T-helper 9 cell (primary cell): ENCODE measurements around the gene SMIM1.

Experiments used
- DNase-seq: peaks from one replicate; pipeline ENCODE4 v3.0.0-alpha.2; 2020

SMIM1 gene

DNA sequence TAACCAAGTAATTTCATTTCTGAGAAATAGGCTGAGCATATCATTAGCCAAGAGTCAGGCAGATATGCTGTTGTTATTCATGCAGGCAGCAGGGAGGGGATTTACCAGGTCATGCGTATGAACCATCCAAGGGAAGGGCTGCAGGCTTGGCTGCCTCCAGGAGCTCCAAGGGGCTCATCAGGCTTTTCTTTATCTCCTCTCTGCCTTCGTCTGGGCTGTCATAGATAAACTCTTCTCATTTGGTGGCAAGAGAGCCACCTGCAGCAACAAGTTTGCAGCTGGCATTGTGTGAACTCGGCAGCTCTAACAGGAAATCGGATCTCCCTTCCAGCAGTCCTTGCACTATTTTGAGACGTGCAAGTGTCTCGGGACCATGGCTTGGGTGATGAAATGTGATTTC, 12.8 kb upstream of the SMIM1 start:
- no peak for DNase-seq

DNA sequence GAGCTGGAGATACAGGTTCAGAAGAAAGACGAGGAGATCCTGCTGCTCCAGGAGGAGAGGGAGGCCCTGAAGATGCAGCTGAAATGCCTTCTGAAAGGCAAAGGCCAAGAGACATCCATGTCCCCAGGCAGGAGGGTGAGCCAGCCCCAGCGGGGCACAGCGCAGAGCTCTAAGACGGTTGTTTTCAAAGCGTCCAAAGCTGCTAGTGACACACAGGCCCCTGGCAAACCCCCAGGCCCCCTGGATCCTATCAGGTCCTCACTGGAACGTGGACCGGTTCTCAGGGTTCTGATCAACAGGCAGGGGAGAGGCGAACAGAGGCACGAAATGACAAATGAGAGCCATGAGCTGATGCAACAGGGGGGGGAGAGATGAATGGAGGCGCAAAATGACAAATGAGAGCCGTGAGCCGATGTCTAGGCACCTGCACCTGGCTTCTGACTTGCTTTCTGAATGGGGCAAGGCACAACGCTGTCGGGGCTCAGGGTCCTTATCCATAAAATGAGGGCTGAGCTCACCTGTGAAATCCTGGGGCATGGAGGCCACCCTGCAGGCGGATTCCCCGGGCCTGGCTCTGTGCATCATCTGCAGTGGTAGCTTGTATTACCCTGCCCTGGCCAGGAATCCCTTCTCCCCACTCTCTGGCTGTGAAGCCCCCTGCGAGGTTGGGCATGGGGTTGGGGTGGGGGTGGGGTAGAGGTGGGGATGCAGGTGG, 11.1 kb upstream of the SMIM1 start:
- no peak for DNase-seq

DNA sequence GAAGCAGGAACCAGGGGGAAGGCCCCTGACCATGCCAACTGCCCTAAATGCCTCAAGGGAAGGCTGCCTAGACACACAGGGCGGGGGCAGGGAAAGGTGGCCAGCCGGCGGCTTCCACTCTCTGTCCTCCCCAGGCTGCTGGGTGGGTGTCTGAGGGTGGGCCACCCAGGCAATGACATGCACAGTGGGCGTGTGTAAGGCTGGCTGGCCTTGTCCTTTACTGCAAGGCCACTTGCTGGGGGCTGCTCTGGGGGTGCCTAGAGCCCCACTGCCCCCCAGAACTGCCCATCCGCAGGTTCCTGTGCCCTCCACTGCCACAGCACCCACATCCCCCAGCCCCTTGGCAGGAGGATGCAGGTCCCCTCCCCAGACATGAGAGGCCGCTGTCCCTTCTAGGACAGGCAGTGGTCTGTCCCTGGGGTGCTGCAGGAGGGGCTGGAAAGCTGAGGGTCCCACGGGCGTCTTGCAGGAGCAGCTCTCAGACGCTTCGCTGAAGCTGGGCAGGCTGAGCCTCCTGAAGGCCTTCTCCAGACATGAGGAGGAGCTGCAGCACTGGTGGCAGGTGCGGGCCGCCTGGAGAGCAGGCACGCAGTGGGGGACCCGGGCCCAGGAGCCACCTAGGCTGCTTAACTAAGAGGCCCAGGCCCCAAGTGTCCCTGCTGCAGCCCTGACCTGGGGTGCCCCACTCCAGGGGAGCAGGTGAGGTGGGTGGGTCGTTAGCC, 10.2 kb upstream of the SMIM1 start:
- DNase-seq: no peak

DNA sequence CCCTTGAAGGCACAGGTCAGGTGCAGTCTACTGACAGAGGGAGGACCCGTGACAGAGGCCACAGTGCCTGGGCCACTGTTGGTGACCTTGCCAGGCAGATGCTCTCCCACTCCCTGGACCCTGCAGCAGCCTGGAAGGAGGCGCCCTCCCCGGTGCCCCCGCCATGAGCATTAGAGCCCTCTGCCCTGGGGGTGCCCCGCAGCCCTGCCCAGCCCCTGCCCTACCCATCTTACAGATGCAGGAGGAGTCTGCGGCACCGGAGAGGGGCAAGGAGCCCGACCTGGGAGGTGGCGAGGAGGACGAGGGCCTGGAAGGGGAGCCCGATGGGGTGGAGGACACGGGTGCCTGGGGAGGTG, 9.7 kb upstream of the SMIM1 start:
- no peak for DNase-seq

DNA sequence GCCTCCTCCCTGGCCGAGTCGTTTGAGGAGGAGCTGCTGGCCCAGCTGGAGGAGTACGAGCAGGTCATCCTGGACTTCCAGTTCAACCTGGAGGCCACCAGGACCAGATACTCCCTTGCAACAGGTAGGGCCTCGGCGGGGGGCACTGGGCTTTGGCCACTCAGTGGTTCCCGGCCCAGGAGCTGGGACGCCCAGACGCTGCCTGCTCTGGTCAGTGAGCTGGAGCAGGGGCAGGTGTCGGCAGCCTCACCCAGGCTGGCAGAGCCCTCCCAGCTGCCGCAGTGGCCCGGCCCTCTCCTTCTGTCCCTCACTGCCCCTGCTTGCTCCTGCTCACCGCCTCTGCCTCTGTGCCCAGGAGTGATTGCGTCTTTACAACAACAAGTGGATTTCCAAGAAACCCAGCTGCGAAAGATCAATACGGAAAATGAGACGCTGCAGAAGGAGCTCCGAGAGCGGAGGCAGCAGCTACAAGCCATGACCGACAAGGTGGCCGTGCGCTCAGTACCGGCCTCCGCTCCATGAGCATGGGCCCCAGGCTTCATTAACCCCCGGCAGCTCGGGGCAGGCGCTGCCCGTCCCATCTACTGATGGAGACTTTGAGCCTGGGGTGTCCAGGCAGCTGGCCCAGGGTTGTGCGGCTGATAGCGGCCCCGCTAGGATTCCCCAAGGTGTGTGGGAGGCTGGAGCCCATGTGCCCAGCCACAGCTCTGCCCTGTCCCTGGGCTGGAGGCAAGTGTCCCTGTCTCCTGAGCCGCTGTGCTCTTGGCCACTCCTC, 9.0 kb upstream of the SMIM1 start:
- no peak for DNase-seq

DNA sequence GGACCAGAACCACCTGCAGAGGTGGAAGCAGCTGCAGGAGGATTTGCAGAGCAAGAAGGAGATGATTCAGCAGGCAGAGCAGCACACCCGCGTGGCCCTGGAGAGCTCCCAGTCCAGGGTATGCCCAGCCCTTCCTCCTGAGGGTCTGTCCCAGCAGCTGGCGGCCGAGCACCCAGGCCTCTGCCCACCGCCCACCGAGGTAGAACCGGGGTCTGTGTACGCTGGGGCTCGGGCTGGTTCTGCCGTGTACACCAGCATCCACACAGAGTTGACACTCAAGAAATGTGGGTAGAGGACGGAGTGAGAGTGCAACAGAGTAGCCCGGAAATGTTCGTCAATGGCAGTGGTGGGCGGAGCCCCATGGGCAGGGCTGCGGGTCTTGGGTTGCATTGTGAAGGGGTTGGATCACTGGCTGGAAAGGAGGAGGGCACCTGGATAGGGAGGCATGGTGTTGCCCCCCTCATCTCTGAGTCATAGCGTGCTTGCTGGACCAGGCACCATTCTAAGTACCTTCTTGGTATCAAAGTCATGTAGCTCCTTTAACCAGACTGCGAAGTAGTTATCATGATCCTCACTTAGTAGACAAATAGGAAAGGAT, 5.1 kb upstream of the SMIM1 start:
- DNase-seq: no peak

DNA sequence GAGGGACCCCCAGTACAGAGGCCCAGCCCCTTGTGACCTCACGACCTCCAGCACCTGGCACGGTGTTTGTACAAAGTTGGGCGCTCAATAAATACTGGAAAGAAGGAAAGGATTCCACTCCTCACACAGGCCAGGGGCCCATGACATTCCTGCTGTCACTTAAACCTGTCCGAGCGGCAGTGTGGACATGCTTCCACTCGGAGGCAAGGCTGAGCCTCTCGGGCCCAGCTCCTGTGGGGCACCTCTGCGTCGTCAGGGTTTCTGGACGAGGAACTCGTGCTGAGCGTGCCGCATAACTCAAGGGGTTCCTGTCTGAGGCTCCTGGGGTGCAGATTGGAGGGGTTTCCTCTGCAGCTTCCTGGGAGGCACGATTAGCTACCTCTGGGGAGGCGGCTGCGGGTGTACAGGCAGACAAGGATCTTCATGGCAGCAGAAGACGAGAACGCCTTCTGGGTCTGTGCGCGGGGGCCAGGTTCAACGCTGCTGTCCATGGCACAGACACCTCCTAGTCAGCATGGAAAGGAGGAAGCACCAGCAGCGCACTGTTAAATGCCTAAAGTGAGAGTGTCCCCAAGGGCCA, 3.6 kb upstream of the SMIM1 start:
- DNase-seq: no peak

DNA sequence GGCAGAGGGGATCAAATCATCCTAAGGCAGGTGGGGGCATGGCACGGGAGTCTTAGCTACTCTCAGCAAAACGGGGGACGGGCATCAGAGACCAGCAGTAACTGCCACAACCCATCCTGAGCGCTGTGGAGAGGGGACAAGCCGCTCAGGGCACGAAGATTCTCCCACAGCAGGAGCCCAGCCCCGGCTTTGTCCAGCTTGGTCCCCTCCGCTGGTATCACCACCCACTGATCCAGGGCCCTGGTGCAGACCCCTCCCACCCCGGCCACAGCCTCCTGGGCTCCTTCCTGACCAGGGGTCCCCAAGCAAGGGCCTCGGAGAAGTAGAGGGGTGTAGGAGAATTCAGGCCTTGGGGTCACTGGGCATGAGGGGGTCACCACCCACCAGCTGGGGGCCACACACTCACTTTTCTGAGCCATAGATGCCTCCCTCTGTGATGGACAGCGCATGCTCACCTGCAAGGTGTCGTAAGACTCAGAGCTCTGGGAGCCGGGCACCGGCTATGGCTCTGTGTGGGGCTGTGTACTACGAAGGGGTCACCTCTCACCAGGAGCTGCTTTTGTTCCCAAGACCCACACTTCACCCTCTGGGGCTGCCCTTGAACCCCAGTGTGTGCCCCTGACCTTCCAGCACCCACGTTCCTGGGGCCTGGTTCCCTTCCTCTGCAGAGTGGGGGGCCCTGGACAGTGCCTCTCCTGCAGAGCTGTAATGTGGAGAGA, 2.3 kb upstream of the SMIM1 start:
- no peak for DNase-seq

DNA sequence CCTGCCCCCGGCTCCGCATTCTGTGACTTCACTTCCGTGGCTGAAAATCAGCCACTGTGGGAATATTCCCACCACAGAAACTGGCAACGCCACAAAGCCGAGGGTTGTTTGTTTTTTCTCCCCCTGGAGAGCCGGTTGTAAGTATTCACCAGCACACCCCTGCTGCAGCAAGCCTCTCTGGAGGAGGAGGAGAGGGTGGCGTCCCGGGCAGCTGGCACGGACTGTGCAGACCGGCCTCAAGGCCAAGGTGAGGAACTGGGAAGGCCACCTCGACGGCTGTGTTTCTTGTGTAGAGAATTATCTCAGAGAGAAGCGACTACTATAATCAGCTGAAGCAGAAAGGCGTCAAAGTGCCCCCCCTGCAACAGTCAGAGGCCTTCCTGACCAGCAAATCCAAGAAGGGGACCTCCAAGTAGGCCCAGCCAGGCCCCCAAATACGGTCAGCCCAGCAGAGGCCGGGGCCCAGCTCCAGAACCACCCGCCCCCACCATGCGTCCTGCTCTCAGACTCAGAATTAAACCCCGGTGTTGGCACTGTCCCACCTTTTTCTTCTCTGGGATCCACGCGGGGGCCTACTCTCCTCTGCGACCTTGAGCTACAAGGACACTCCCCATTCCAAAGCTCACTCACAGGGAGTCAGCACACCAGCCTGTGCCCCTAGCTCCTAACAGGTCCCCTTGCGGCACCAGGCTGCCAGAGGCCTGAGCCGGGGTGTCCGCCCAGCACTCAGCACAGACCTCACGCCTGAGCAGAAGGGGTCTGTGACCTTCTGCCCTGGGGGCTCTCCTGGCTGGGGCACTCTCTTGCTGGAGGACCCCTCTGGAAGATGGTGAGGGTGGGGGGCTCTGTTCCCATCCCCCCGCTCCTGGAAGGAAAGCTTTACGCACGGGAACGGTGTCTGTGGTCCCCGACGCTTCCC, 1.2 kb upstream of the SMIM1 start:
- DNase-seq: no peak

DNA sequence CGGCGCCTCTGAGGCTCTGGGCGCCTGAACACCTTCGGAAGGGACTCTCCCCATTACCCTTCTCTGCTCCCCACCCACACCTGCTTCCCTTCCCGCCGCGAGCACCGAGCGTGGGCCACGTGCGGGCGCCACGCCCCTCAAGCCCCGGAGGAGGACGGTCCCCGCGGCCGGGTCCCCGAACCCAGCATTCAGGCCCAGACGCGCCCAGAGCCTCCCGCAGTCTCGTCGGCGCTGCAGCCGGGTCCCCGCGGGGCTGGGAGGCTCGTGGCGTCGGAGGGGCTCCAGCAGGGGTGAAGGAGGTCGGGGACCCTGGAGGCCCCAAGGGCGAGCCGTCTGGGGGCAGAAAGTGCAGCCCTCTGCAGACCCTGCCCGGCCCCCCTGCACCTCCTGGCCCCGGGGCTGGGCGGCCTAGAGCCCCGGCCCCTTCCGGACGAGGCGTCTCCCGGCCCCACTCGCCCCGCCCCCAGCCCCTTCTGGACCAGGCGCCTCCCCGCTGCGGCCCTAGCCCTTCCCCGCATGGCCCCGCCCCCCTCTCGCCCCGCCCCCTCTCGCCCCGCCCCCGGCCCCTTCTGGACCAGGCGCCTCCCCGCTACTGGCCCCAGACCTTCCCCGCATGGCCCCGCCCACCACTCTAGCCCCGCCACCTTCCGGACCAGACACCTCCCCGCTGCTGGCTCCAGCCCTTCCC, 378 bp upstream of the SMIM1 start:
- DNase-seq: peak; percentile 84

DNA sequence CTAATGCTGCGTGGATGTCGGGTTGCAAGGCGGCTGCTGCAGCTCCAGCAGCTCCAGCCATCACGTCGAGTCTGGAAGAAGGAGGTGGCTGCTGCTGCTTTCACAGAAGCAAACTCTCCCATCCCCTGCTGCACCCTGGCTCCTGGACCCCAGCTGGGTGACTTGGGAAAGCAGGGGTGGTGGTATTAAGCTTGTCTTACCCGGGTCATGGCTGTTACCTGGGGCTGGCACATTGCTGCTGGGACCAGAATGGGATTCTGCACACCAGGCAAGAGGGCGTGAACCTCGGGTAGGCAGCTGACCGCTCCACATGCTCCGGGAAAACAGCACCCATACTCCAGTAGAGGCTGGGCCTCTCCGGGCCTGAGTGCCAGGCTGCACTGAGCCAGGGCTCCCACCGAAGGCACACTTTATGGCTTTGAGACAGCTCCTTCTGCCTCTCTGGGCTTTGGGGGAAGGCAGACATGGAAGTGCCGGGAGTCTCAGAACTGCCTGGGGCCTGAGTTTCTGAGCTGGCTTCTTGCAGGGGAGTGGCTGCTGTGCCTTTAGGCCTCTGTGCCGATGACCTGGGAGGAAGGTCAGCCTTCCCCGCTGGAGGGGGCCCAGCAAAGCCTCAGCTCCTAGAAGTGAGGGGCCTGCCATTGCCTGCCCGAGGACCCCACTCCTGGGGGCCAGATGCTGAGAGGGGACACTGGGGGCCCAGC, 1.2 kb downstream of the SMIM1 start:
- DNase-seq: no peak

DNA sequence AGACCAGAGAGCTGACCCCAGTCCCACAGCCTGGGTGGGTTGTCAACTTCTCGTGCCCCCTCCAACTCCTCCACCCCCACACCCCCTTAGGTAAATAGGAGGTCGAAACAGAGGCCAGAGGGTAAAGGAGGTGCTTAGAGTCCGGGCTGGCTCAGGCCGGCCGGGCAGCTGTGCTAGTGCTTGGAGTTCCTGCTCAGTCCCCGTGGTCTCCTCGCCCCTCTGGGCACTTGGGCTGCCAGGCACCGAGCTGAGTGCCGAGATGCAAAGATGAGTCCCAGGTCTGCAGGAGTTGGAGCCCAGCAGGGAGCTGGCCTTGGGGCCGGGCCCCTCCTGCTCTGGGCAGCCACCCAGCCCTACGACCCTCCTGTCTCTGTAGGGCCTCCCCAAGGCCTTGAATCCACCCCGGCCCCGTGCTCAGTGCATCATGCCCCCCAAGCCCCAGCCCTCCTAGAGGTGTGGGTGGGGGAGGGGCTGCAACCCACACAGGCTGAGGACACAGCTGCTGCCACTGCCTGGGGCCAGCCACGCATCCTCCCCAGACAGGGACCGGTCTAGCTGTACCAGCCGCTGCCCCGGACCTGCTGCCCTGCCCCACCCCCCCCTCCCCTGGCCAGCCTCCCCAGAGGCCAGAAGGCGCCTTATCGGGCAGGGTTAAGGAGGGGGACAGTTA, 1.9 kb downstream of the SMIM1 start:
- no peak for DNase-seq

DNA sequence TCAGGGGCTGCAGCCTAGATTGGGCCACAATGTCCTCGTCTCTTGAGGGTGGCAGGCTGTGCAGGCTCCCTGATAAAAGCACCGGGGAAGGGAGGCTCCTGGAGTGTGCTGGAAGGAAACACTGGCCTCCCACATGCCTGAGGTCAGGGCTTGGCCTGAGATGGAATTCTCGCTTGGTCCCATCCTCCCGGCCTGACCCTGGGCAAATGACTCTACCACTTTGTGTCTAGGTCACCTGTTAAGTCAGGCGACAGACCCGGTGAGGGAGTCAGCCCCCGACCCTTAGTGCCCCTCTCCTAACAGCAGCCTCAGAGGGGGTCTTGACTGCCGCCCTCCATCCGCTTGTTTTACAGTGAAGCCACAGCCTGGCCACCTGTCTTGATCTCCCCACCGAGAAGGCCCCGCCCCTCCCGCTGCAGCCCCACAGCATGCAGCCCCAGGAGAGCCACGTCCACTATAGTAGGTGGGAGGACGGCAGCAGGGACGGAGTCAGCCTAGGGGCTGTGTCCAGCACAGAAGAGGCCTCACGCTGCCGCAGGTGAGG, 2.5 kb downstream of the SMIM1 start:
- no peak for DNase-seq

DNA sequence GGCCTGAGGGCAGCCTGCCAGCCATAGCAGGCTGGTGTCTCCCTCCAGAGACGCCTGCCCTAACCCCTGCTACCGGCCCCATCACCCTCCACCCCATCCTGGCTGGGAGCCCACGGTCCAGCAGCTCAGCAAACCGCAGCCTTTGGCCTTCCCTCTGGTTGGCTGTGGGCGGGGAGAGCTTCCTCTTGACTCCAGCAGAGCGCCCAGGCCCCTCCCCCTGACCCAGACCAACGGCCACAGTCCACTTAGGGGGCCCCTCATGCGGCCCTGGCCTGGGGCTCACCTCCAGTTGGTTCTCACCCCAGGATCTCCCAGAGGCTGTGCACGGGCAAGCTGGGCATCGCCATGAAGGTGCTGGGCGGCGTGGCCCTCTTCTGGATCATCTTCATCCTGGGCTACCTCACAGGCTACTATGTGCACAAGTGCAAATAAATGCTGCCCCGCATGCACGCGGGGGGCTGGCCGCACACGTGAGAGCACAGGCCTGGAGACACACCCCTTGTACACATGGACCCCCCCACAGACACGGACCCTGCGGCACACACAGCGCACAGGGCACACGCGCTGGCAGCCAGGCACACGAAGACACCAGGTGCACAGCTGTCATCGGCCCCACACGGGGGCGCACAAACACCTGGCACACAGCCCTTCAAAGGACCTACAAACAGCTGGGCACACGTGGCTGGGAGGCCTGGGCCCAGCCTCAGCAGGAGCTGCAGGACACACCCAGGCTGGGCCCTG, 3.1 kb downstream of the SMIM1 start:
- DNase-seq: peak; percentile 29

DNA sequence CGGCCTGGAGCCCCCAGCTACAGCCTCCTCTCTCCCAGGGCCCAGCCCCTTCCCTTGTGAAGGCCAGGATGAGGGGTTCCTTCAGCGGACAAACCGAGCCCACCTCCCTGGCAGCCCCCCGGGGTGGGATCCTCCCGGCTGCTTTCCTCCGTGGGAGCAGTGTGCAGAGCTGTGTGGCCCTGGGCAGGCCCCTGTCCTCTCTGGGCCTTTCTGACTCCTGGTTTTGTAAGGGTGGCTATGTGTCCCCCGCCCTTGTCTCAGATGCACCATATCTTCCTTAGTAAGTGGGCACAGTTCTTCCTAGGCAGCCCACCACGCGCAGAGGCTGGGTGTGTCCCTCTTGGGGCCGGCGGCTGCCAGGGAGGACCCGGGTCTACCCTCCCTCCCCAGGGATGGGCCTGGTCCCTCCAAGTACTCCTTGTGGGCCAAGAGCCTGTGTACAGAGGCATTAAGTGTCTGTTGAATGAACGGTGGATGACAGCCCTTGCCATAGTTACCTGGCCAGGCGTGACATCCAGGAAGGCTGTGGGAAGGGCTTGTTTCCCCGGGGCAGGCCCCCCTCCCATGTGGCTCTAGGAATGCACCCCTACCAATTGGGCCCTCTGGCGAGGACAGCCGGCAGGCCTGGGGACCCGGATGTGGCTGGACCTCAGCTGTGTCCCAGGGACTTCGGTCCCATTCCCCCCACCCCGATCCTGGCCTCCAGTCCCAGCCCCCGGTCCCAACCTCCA, 3.8 kb downstream of the SMIM1 start:
- DNase-seq: no peak

DNA sequence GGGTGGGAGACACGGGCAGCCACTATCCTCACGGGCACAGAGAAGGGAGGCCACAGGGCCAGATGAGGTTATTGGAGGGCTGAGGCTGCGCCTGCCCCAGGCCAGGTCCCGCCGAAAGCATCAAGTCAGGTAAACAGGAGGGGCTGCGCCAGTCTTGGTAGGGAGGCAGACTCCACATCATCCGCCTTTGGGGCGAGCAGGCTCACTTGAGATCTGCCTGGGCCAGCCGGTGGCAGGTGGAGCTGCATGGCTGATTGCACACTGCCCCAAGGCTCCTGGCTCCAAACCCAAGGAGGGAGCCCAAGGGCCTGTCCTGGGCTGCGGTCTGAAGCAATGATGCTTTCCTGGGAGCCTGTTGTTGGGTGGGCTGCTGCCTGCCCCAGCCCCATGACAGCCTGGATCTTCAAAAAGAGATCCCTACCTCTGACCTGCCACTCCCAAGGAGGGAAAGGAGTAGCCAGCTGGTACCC, 4.6 kb downstream of the SMIM1 start:
- DNase-seq: no peak
